LNCaP clone FGC (cell line): ENCODE measurements around the gene OSBPL2.

Experiments
- DNase-seq: peaks from one replicate; pipeline ENCODE4 v3.0.0-alpha.2; 2011; ENCODE audit warnings: low read depth
- H3K4me3 ChIP-seq: 2 replicates; pipeline ENCODE4 v1.5.1; 2011; ENCODE audit warnings: mild to moderate bottlenecking, low read depth, low read length, control low read depth
- CTCF ChIP-seq: IDR thresholded peaks from 2 replicates; pipeline ENCODE4 v1.5.1; 2012; ENCODE audit warnings: mild to moderate bottlenecking; ENCODE audit not compliant: control insufficient read depth, insufficient read depth; ENCODE audit errors: extremely low read depth

OSBPL2 gene

GRCh38 chr20:62327726-62328495 is 89.6 kb downstream of the OSBPL2 start:
- no peak for TF ChIP-seq CTCF
- no peak for DNase-seq
- H3K4me3 ChIP-seq: no peak overlapping the region

DNA sequence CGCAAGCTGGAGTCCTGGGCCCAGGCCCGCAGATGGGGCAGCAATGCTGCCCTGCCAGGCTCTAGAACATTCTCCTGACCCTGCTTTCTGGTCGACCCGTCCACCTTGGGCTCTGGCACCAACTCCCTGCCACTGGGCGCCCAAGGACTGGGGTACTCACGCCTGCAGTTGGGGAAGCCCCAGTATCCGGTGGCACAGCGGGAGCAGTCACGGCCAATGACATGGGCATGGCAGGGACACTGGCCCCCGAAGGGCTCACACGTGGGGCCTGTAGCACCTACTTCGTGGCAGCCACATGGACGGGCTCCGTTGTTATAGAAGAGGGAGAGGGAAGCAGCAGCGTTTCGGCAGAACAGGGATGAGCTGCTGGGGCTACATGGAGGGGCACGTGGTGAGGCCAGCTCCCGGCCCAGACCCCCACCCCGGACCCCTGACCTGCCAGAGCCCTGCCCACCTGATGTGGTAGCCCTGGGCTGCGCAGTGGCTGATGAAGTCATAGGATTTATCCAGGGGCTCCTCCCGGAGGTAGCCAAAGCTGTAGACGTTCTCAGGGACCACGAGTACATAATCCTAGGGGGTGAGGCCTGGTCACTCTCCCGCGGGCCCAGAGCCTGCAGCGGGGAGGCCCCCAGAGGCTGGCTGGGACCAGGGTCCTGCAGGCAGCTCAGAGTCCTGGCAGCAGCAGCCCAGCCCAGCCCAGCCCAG is 90.5 kb downstream of the OSBPL2 start:
- no peak overlapping the region for H3K4me3 ChIP-seq
- no peak for DNase-seq
- no peak for TF ChIP-seq CTCF

- no peak for TF ChIP-seq CTCF
- no peak for DNase-seq
- H3K4me3 ChIP-seq: no peak overlapping the region
Observed at GRCh38 chr20:62329389-62330377, 91.4 kb downstream of the OSBPL2 start.

GRCh38 chr20:62330576-62331317 is 92.4 kb downstream of the OSBPL2 start:
- no peak overlapping the region for H3K4me3 ChIP-seq
- TF ChIP-seq CTCF: no peak
- no peak for DNase-seq

GRCh38 chr20:62331347-62331746 is 93.0 kb downstream of the OSBPL2 start:
- no peak overlapping the region for H3K4me3 ChIP-seq
- no peak for TF ChIP-seq CTCF
- no peak for DNase-seq

GRCh38 chr20:62332421-62332820 is 94.1 kb downstream of the OSBPL2 start:
- no peak overlapping the region for H3K4me3 ChIP-seq
- no peak for DNase-seq
- no peak for TF ChIP-seq CTCF
